Measurements from ENCODE around the gene UCP2.

UCP2 gene

GRCh38 chr11:73982595-73982989 is at the start of gene UCP2:
TSS of gene UCP2 (minus strand) at chr11:73982843. CDS start at chr11:73978378, 4,465 bp downstream.
- in situ Hi-C loops (cut with MboI; ENCODE audit: low sequenced_read_pairs), result no loop called here

- in situ Hi-C loops (cut with MboI; ENCODE audit: low sequenced_read_pairs), result no loop called here
Observed at GRCh38 chr11:74030723-74031676, 48.4 kb upstream of the UCP2 start.

- in situ Hi-C loops (cut with MboI; ENCODE audit: low sequenced_read_pairs), result no loop called here
Observed at GRCh38 chr11:74025467-74026166, 43.0 kb upstream of the UCP2 start.

GRCh38 chr11:74024261-74025029 is 41.8 kb upstream of the UCP2 start:
- in situ Hi-C loops (cut with MboI; ENCODE audit: low sequenced_read_pairs), result no loop called here

- in situ Hi-C loops (cut with MboI; ENCODE audit: low sequenced_read_pairs), result no loop called here
Observed at GRCh38 chr11:74023276-74023675, 40.6 kb upstream of the UCP2 start.

- in situ Hi-C loops (cut with MboI; ENCODE audit: low sequenced_read_pairs), result no loop called here
Observed at GRCh38 chr11:74022546-74022945, 39.9 kb upstream of the UCP2 start.

- in situ Hi-C loops (cut with MboI; ENCODE audit: low sequenced_read_pairs), result no loop called here
Observed at GRCh38 chr11:74021998-74022397, 39.4 kb upstream of the UCP2 start.

GRCh38 chr11:74020539-74020938 is 37.9 kb upstream of the UCP2 start:
- in situ Hi-C loops (cut with MboI; ENCODE audit: low sequenced_read_pairs), result no loop called here

GRCh38 chr11:74019860-74020259 is 37.2 kb upstream of the UCP2 start:
- in situ Hi-C loops (cut with MboI; ENCODE audit: low sequenced_read_pairs), result no loop called here

- in situ Hi-C loops (cut with MboI; ENCODE audit: low sequenced_read_pairs), result no loop called here
Observed at GRCh38 chr11:74019104-74019738, 36.6 kb upstream of the UCP2 start.

GRCh38 chr11:74018331-74019005 is 35.8 kb upstream of the UCP2 start:
- in situ Hi-C loops (cut with MboI; ENCODE audit: low sequenced_read_pairs), result no loop called here

GRCh38 chr11:74017631-74018030 is 35.0 kb upstream of the UCP2 start:
- in situ Hi-C loops (cut with MboI; ENCODE audit: low sequenced_read_pairs), result no loop called here

- in situ Hi-C loops (cut with MboI; ENCODE audit: low sequenced_read_pairs), result no loop called here
Observed at GRCh38 chr11:74015919-74016684, 33.5 kb upstream of the UCP2 start.

GRCh38 chr11:74014880-74015279 is 32.2 kb upstream of the UCP2 start:
- in situ Hi-C loops (cut with MboI; ENCODE audit: low sequenced_read_pairs), result no loop called here

- in situ Hi-C loops (cut with MboI; ENCODE audit: low sequenced_read_pairs), result no loop called here
Observed at GRCh38 chr11:74013141-74013540, 30.5 kb upstream of the UCP2 start.

- in situ Hi-C loops (cut with MboI; ENCODE audit: low sequenced_read_pairs), result no loop called here
Observed at GRCh38 chr11:74012074-74012809, 29.6 kb upstream of the UCP2 start.

GRCh38 chr11:74011360-74012073 is 28.9 kb upstream of the UCP2 start:
- in situ Hi-C loops (cut with MboI; ENCODE audit: low sequenced_read_pairs), result no loop called here
